ENCODE measurements around the gene RAD23A. TPM values are rescaled to one million over a fixed set of nuclear protein-coding genes. Genes with fewer than 3 reads are reported as not detected.

RAD23A gene
- total and polyA plus RNA-seq, 2 donors (not counting 1 experiment from before 2014, with no cell fraction given) = 46.2 to 72.2 TPM

- no peaks in the 10 kb centered on the region for H3K27me3 ChIP-seq (ENCODE audit: control insufficient read depth, insufficient read depth, low read length)
- peaks cover 3% of the 10 kb centered on the region for H3K4me1 ChIP-seq (ENCODE audit: control insufficient read depth, extremely low read depth, insufficient read depth, low read length)
- peaks cover 7% of the 10 kb centered on the region for H3K79me2 ChIP-seq (ENCODE audit: control insufficient read depth, insufficient read depth, low read length)
- H3K9ac ChIP-seq (ENCODE audit: insufficient read depth, low read length) = no peak overlapping the region
- H3K4me3 ChIP-seq (replicated peaks in 1 of 4; ENCODE audit: control extremely low read depth in 1 of 4, insufficient read depth in 1 of 4, low read depth in 3 of 4, low read length in 4 of 4) = no peak overlapping the region
- no peak for DNase-seq (ENCODE audit: low read depth in 2 of 2)
- TF ChIP-seq EZH2 (IDR thresholded peaks at IDR 0.05; ENCODE audit: low read length, missing control alignments) = no peak
- TF ChIP-seq CTCF (conservative IDR thresholded peaks at IDR 0.05 in 1 of 2, IDR thresholded peaks at IDR 0.05 in 1 of 2; ENCODE audit: low read depth in 1 of 2, low read length in 2 of 2) = no peak
- no peaks in the 10 kb centered on the region for H4K20me1 ChIP-seq (ENCODE audit: control insufficient read depth, extremely low read depth, insufficient read depth, low read length)
- H3K36me3 ChIP-seq (ENCODE audit: control insufficient read depth, insufficient read depth, low read length) = no peaks in the 10 kb centered on the region
- H2AFZ ChIP-seq (ENCODE audit: low read length) = no peak overlapping the region
- no peaks in the 10 kb centered on the region for H3K9me3 ChIP-seq (ENCODE audit: control insufficient read depth, insufficient read depth, low read depth, low read length)
- no peak overlapping the region for H3K27ac ChIP-seq (ENCODE audit: insufficient read depth, low read length)
- H3K4me2 ChIP-seq (ENCODE audit: extremely low read depth, insufficient read depth, low read length) = no peak overlapping the region
Measured at GRCh38 chr19:12991296-12991695, 45.6 kb downstream of the RAD23A start.

- Histone ChIP-seq H4K20me1 (ENCODE audit: control insufficient read depth, extremely low read depth, insufficient read depth, low read length) (no peaks in the 10 kb centered on the region), H3K79me2 (ENCODE audit: control insufficient read depth, insufficient read depth, low read length) (peaks cover 20% of the 10 kb centered on the region), H3K9ac (ENCODE audit: insufficient read depth, low read length) (no peak overlapping the region), H3K27me3 (ENCODE audit: control insufficient read depth, insufficient read depth, low read length) (no peaks in the 10 kb centered on the region), H3K4me3 (replicated peaks in 1 of 4; ENCODE audit: control extremely low read depth in 1 of 4, insufficient read depth in 1 of 4, low read depth in 3 of 4, low read length in 4 of 4) (no peak overlapping the region), H3K4me2 (ENCODE audit: extremely low read depth, insufficient read depth, low read length) (no peak overlapping the region), H3K4me1 (ENCODE audit: control insufficient read depth, extremely low read depth, insufficient read depth, low read length) (peaks cover 3% of the 10 kb centered on the region), H3K27ac (ENCODE audit: insufficient read depth, low read length) (no peak overlapping the region), H2AFZ (ENCODE audit: low read length) (no peak overlapping the region), H3K9me3 (ENCODE audit: control insufficient read depth, insufficient read depth, low read depth, low read length) (no peaks in the 10 kb centered on the region), H3K36me3 (ENCODE audit: control insufficient read depth, insufficient read depth, low read length) (no peaks in the 10 kb centered on the region)
- no peak for TF ChIP-seq EZH2 (IDR thresholded peaks at IDR 0.05; ENCODE audit: low read length, missing control alignments)
- TF ChIP-seq CTCF (conservative IDR thresholded peaks at IDR 0.05 in 1 of 2, IDR thresholded peaks at IDR 0.05 in 1 of 2; ENCODE audit: low read depth in 1 of 2, low read length in 2 of 2) = no peak
- no peak for DNase-seq (ENCODE audit: low read depth in 2 of 2)
Measured at GRCh38 chr19:12992729-12993128, 47.1 kb downstream of the RAD23A start.

GRCh38 chr19:12993562-12993961 lies 47.9 kb downstream of the RAD23A start:
- peaks cover 3% of the 10 kb centered on the region for H3K4me1 ChIP-seq (ENCODE audit: control insufficient read depth, extremely low read depth, insufficient read depth, low read length)
- no peak overlapping the region for H3K4me3 ChIP-seq (replicated peaks in 1 of 4; ENCODE audit: control extremely low read depth in 1 of 4, insufficient read depth in 1 of 4, low read depth in 3 of 4, low read length in 4 of 4)
- H3K27ac ChIP-seq (ENCODE audit: insufficient read depth, low read length) = no peak overlapping the region
- H3K79me2 ChIP-seq (ENCODE audit: control insufficient read depth, insufficient read depth, low read length) = peaks cover 28% of the 10 kb centered on the region
- H3K27me3 ChIP-seq (ENCODE audit: control insufficient read depth, insufficient read depth, low read length) = no peaks in the 10 kb centered on the region
- H3K4me2 ChIP-seq (ENCODE audit: extremely low read depth, insufficient read depth, low read length) = no peak overlapping the region
- no peaks in the 10 kb centered on the region for H4K20me1 ChIP-seq (ENCODE audit: control insufficient read depth, extremely low read depth, insufficient read depth, low read length)
- TF ChIP-seq EZH2 (IDR thresholded peaks at IDR 0.05; ENCODE audit: low read length, missing control alignments) (no peak), CTCF (conservative IDR thresholded peaks at IDR 0.05 in 1 of 2, IDR thresholded peaks at IDR 0.05 in 1 of 2; ENCODE audit: low read depth in 1 of 2, low read length in 2 of 2) (no peak)
- H3K9ac ChIP-seq (ENCODE audit: insufficient read depth, low read length) = no peak overlapping the region
- H2AFZ ChIP-seq (ENCODE audit: low read length) = no peak overlapping the region
- no peaks in the 10 kb centered on the region for H3K9me3 ChIP-seq (ENCODE audit: control insufficient read depth, insufficient read depth, low read depth, low read length)
- DNase-seq (ENCODE audit: low read depth in 2 of 2) = no peak
- peaks cover 2% of the 10 kb centered on the region for H3K36me3 ChIP-seq (ENCODE audit: control insufficient read depth, insufficient read depth, low read length)
